Lung (tissue), 12 donors: ENCODE data around the gene MAPKBP1. TPM values are rescaled to one million over a fixed set of nuclear protein-coding genes. Genes with fewer than 3 reads are reported as not detected.
"Not testable (repeated sequence)": the region's sequence is repeated elsewhere in the genome, so short reads cannot be mapped to it uniquely, and the experiment has no call there.

Experiments used
- ATAC-seq: fragments of 200-7000 bp; cut with Tn5 transposase; one replicate; pipeline ENCODE4 v1.9.1; 2020; ENCODE audit warnings: moderate number of reproducible peaks; ENCODE audit not compliant: insufficient read depth, low FRiP score
- DNase-seq, 3 donors: peaks; one replicate each; pipeline ENCODE4 v3.0.0-alpha.2; 2013 to 2017
- H3K27ac ChIP-seq, 2 donors: one replicate each; pipeline ENCODE4 v1.5.1; 2013; ENCODE audit warnings: mild to moderate bottlenecking in 2 of 2, moderate library complexity in 2 of 2, control low read depth in 1 of 2, inconsistent platforms in 1 of 2, low read depth in 1 of 2, low read length in 1 of 2
- H3K27me3 ChIP-seq, 3 donors: one replicate each; pipeline ENCODE4 v1.5.1; 2013; ENCODE audit warnings: low read length in 2 of 3; ENCODE audit not compliant: control insufficient read depth in 3 of 3, insufficient read depth in 3 of 3
- H3K36me3 ChIP-seq, 4 donors: one replicate each; pipeline ENCODE4 v1.5.1; 2013; ENCODE audit warnings: low read length in 4 of 4, mild to moderate bottlenecking in 1 of 4, moderate library complexity in 1 of 4; ENCODE audit not compliant: control insufficient read depth in 4 of 4, insufficient read depth in 4 of 4
- H3K4me1 ChIP-seq, 5 donors: one replicate each; pipeline ENCODE4 v1.5.1; 2013; ENCODE audit warnings: low read length in 5 of 5, mild to moderate bottlenecking in 2 of 5, moderate library complexity in 1 of 5; ENCODE audit not compliant: control insufficient read depth in 5 of 5, insufficient read depth in 5 of 5
- H3K4me3 ChIP-seq: one replicate; pipeline ENCODE4 v1.5.1; 2013; ENCODE audit warnings: mild to moderate bottlenecking, control low read depth, moderate library complexity
- H3K9ac ChIP-seq, 2 donors: one replicate each; pipeline ENCODE4 v1.5.1; 2013; ENCODE audit warnings: low read length in 2 of 2, control low read depth in 1 of 2; ENCODE audit not compliant: insufficient read depth in 1 of 2
- H3K9me3 ChIP-seq, 4 donors: one replicate each; pipeline ENCODE4 v1.5.1; 2013; ENCODE audit warnings: low read length in 3 of 4, mild to moderate bottlenecking in 1 of 4, moderate library complexity in 1 of 4; ENCODE audit not compliant: control insufficient read depth in 4 of 4, insufficient read depth in 3 of 4
- WGBS, 2 donors: extraction: QIAGEN DNeasy Blood & Tissue Kit; methylation state at CpG; one replicate each; pipeline ENCODE4 v1.1.7; 2013; 5-methylcytosine and 5-hydroxymethylcytosine counted together
- polyA plus RNA-seq, 2 donors: library from polyadenylated mRNA; stranded (reverse); fragments of 200-250 nt; gene quantifications; one replicate each; pipeline ENCODE4 v1.2.1, GENCODE V29; 2013
- total RNA-seq, 2 donors: library from RNA; depleted of rRNA in 1 of 2; stranded (reverse); fragments of >200 nt in 1 of 2; gene quantifications; one replicate each; pipeline ENCODE4 v1.2.1, GENCODE V29; 2014 to 2021
- TF ChIP-seq, protein P1 (sequence below): IDR thresholded peaks from 2 replicates; pipeline ENCODE4 v1.5.1; 2012; ENCODE audit warnings: mild to moderate bottlenecking; ENCODE audit errors: control extremely low read depth, extremely low read depth
- donor health status: control.
- donor health status: control.
- donor health status: Bipolar disorder and iron deficiency.
- donor health status: healthy.
- donor health status: DM: yes; HTN: yes; CAD: no.

Gene MAPKBP1
- total and polyA plus RNA-seq, 4 donors: 7.2 to 25.7 (median 16.4) TPM

DNA sequence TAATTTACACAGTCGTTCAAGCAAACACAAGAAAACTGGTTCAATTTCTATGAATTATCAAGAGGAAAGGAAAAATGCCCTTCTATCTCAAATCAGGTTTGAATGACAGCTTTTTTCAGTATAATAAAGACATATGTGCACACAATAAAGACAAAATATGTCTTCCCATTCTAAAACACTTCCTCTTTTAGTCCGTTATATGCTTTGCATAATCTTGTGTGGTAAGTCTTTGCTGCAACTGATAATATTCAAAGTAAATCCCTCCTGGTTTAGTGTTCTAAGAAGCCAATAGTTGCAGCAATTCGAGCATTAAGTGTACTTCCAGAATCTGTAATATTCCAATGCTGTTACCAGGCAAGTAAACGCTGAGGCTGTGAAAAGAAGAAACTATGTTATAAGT, 43.7 kb upstream of the MAPKBP1 start:
- 37 to 66% methylated on average over 4 of the region's 4 CpGs for WGBS, 2 donors
- TF ChIP-seq, protein P1, sequence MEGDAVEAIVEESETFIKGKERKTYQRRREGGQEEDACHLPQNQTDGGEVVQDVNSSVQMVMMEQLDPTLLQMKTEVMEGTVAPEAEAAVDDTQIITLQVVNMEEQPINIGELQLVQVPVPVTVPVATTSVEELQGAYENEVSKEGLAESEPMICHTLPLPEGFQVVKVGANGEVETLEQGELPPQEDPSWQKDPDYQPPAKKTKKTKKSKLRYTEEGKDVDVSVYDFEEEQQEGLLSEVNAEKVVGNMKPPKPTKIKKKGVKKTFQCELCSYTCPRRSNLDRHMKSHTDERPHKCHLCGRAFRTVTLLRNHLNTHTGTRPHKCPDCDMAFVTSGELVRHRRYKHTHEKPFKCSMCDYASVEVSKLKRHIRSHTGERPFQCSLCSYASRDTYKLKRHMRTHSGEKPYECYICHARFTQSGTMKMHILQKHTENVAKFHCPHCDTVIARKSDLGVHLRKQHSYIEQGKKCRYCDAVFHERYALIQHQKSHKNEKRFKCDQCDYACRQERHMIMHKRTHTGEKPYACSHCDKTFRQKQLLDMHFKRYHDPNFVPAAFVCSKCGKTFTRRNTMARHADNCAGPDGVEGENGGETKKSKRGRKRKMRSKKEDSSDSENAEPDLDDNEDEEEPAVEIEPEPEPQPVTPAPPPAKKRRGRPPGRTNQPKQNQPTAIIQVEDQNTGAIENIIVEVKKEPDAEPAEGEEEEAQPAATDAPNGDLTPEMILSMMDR: no peak
- DNase-seq (no peak), ATAC-seq (no peak)
- Histone ChIP-seq H3K9me3 (no peaks in the 10 kb centered on the region), H3K36me3 (peaks cover 10 to 24% (median 13%) of the 10 kb centered on the region in 4 donors), H3K27ac (no peak overlapping the region), H3K9ac (no peak overlapping the region), H3K27me3 (no peaks in the 10 kb centered on the region), H3K4me3 (no peak overlapping the region), H3K4me1 (no peaks in the 10 kb centered on the region)

DNA sequence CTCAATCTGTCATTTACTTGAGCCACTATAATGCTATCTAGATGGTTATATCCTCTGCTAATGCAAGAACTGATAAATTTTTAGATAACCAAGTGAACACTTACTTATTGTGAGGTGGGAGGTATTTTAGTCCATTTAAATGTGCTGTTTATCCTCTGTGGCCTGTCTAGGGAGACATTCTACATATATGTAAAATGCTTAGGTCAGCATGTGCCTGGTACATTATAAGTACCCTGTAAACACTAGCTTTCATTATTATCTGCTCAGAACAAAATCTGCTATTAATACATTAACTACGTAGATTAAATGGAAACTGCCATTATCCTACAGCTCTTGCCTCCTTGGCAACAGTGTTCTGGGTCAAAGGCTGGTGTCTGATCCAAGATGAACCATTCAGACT, 41.8 kb upstream of the MAPKBP1 start:
- H3K36me3 ChIP-seq: peaks cover 13 to 35% (median 19%) of the 10 kb centered on the region in 4 donors
- H3K9me3 ChIP-seq: no peaks in the 10 kb centered on the region
- no peak for ATAC-seq
- no peaks in the 10 kb centered on the region for H3K4me1 ChIP-seq
- no peaks in the 10 kb centered on the region for H3K27me3 ChIP-seq
- whole genome bisulfite sequencing, 2 donors: 96 to 100% methylated on average over 1 of the region's 1 CpG
- H3K9ac ChIP-seq: no peak overlapping the region
- no peak overlapping the region for H3K4me3 ChIP-seq
- H3K27ac ChIP-seq: no peak overlapping the region
- TF ChIP-seq, protein P1: no peak
- DNase-seq: no peak

DNA sequence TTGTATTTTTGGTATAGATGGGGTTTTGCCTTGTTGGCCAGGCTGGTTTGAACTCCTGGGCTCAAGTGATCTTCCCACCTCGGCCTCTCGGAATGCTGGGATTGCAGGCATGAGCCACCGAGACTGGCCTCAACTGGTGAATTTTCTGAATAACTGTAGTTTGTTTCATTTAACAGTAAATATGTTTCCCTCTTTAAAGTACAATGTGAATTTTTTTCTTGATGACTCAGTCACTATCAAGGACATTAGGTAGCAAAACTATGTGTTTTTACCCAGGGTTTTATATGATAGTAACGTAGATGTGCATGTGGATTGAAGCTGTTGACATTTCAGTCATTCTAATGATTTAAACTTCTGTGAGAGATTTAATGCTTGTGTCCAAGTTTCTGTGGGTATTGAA, 40.2 kb upstream of the MAPKBP1 start:
- Histone ChIP-seq H3K27me3 (no peaks in the 10 kb centered on the region), H3K9ac (no peak overlapping the region), H3K27ac (no peak overlapping the region), H3K4me1 (no peaks in the 10 kb centered on the region), H3K36me3 (peaks cover 13 to 32% (median 22%) of the 10 kb centered on the region in 4 donors), H3K4me3 (no peak overlapping the region), H3K9me3 (no peaks in the 10 kb centered on the region)
- 93 to 95% methylated on average over 4 of the region's 4 CpGs for WGBS, 2 donors
- DNase-seq: no peak
- TF ChIP-seq, protein P1: no peak
- ATAC-seq: no peak

DNA sequence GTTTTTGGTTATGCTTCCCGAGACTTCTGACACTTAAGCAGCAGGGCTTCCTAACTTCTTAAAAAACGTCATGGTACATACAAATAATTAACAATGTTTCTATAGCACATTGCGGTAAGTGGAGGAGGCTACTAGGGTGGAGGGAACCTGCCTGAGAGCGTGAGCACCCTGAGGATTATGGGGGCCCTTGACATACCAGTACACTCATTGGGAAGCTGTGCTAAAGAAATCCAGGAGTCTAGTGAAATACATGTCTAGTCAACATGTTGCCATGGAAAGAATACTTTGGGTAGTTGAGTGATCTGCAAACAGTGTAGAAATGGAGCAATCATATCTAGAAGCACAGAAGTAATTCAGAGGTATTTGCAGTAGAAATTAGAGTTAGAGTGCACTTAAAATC, 39.2 kb upstream of the MAPKBP1 start:
- Histone ChIP-seq H3K9me3 (no peaks in the 10 kb centered on the region), H3K4me1 (no peaks in the 10 kb centered on the region), H3K27ac (no peak overlapping the region), H3K9ac (no peak overlapping the region), H3K36me3 (peaks cover 12 to 33% (median 22%) of the 10 kb centered on the region in 4 donors), H3K27me3 (no peaks in the 10 kb centered on the region), H3K4me3 (no peak overlapping the region)
- 76 to 88% methylated on average over 4 of the region's 4 CpGs for WGBS, 2 donors
- DNase-seq (peak; percentile 31 to 64 (median 40)), ATAC-seq (peak; percentile 69)
- TF ChIP-seq, protein P1: no peak

DNA sequence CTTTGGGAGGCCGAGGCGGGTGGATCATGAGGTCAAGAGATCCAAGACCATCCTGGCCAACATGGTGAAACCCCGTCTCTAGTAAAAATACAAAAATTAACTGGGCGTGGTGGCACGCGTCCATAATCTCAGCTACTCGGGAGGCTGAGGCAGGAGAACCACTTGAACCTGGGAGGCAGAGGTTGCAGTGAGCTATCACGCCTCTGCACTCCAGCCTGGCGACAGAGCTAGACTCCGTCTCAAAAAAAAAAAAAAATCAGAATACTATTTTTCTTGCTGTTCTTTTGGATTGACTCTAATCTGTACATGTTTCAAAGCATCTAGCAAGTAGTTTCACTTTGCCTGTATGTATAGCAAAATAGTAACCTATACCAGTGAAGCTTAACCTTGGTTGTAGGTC, 38.8 kb upstream of the MAPKBP1 start:
- not testable (repeated sequence) for H3K9me3 ChIP-seq, H3K9ac ChIP-seq, ATAC-seq, H3K27ac ChIP-seq, H3K4me3 ChIP-seq, H3K27me3 ChIP-seq, H3K4me1 ChIP-seq
- 75 to 87% methylated on average over 10 of the region's 10 CpGs for WGBS, 2 donors
- H3K36me3 ChIP-seq: peaks cover 11 to 32% (median 23%) of the 10 kb centered on the region in 4 donors
- peak in 1 of 3 donors; percentile 4 for DNase-seq
